ENCODE results near the gene ZCCHC24.

Gene ZCCHC24

DNA sequence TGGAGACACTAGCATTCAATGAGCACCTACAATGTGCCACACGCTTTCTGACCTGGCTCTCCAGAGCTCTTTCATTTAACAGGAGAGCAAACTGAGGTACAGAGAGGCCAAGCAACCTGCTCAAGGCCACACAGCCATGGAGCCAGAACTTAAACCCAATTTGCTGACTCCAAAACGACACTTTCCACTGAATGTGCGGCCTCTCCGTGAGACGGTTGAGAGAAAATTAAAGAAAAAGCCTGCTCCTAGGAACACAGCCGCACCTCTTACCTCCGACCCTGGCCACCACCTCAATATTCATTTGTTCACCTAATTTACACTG lies 42.8 kb downstream of the ZCCHC24 start:
- 94% methylated on average over 7 of the region's 7 CpGs for WGBS
- H3K4ac ChIP-seq (ENCODE audit: low read depth in 1 of 2, low read length in 2 of 2), result peak overlapping the region; percentile 78 to 96
- H2AK5ac ChIP-seq (ENCODE audit: low read length, severe bottlenecking), result peak overlapping the region; percentile 67
- no peak overlapping the region for H3K4me3 ChIP-seq (ENCODE audit: insufficient read depth in 1 of 2, low read depth in 1 of 2, low read length in 2 of 2)
- H3K79me1 ChIP-seq (replicated peaks; ENCODE audit: low read length, poor library complexity, severe bottlenecking), result peaks cover 28% of the 10 kb centered on the region
- peak overlapping the region; percentile 71 for H4K8ac ChIP-seq (ENCODE audit: low read length)
- H2BK15ac ChIP-seq (ENCODE audit: low read depth, poor library complexity, severe bottlenecking), result peak overlapping the region; percentile 64
- H2BK5ac ChIP-seq (ENCODE audit: low read depth, low read length, poor library complexity, severe bottlenecking), result no peak overlapping the region
- peak overlapping the region; percentile 86 to 93 for H3K18ac ChIP-seq (ENCODE audit: low read depth in 1 of 2, low read length in 2 of 2)
- no peak overlapping the region for H3K4me2 ChIP-seq (ENCODE audit: low read length, poor library complexity, severe bottlenecking)
- no peak overlapping the region for H4K91ac ChIP-seq (ENCODE audit: low read length)
- H2BK12ac ChIP-seq (ENCODE audit: low read length in 2 of 2), result peak overlapping the region; percentile 73 to 88
- peak overlapping the region; percentile 81 for H3K9ac ChIP-seq (ENCODE audit: low read length)
- H3K23ac ChIP-seq (ENCODE audit: low read length in 2 of 2), result no peak overlapping the region
- no peak for DNase-seq
- peak overlapping the region; percentile 96 for H2BK120ac ChIP-seq (ENCODE audit: low read depth, low read length)
- H3K4me1 ChIP-seq (ENCODE audit: control insufficient read depth, insufficient read depth, low read depth, low read length), result peaks cover 92% of the 10 kb centered on the region
- no peaks in the 10 kb centered on the region for H3K9me3 ChIP-seq (ENCODE audit: control insufficient read depth, low read length)
- no peak overlapping the region for H2AFZ ChIP-seq (ENCODE audit: low read depth, low read length)
- H3K27me3 ChIP-seq (ENCODE audit: control insufficient read depth in 1 of 2, insufficient read depth in 1 of 2, low read length in 2 of 2), result no peaks in the 10 kb centered on the region
- H3K36me3 ChIP-seq (ENCODE audit: control insufficient read depth in 1 of 2, insufficient read depth in 2 of 2, low read depth in 1 of 2, low read length in 2 of 2), result peaks cover 33 to 34% of the 10 kb centered on the region in 2 experiments
- no peak overlapping the region for H3K14ac ChIP-seq (ENCODE audit: low read length in 2 of 2)
- H3K27ac ChIP-seq (ENCODE audit: low read length, poor library complexity, severe bottlenecking), result peak overlapping the region; percentile 23

GRCh38 chr10:79401015-79401921 lies 44.2 kb downstream of the ZCCHC24 start:
- Histone ChIP-seq H3K9me3 (ENCODE audit: control insufficient read depth, low read length) (no peaks in the 10 kb centered on the region), H3K27ac (ENCODE audit: low read length, poor library complexity, severe bottlenecking) (peak overlapping the region; percentile 99), H3K4me1 (ENCODE audit: control insufficient read depth, insufficient read depth, low read depth, low read length) (peaks cover 86% of the 10 kb centered on the region), H3K14ac (ENCODE audit: low read length in 2 of 2) (peak overlapping the region in 1 of 2 experiments; percentile 45), H2BK15ac (ENCODE audit: low read depth, poor library complexity, severe bottlenecking) (peak overlapping the region; percentile 55), H3K9ac (ENCODE audit: low read length) (peak overlapping the region; percentile 78), H3K23ac (ENCODE audit: low read length in 2 of 2) (peak overlapping the region in 1 of 2 experiments; percentile 16), H3K4ac (ENCODE audit: low read depth in 1 of 2, low read length in 2 of 2) (peak overlapping the region; percentile 54 to 90), H3K4me3 (ENCODE audit: insufficient read depth in 1 of 2, low read depth in 1 of 2, low read length in 2 of 2) (peak overlapping the region in 1 of 2 experiments; percentile 67), H3K36me3 (ENCODE audit: control insufficient read depth in 1 of 2, insufficient read depth in 2 of 2, low read depth in 1 of 2, low read length in 2 of 2) (peaks cover 25 to 27% of the 10 kb centered on the region in 2 experiments), H3K4me2 (ENCODE audit: low read length, poor library complexity, severe bottlenecking) (no peak overlapping the region), H3K18ac (ENCODE audit: low read depth in 1 of 2, low read length in 2 of 2) (peak overlapping the region; percentile 56 to 67), H2AK5ac (ENCODE audit: low read length, severe bottlenecking) (peak overlapping the region; percentile 32), H4K91ac (ENCODE audit: low read length) (peak overlapping the region; percentile 91), H2AFZ (ENCODE audit: low read depth, low read length) (no peak overlapping the region), H2BK5ac (ENCODE audit: low read depth, low read length, poor library complexity, severe bottlenecking) (no peak overlapping the region), H3K27me3 (ENCODE audit: control insufficient read depth in 1 of 2, insufficient read depth in 1 of 2, low read length in 2 of 2) (no peaks in the 10 kb centered on the region), H3K79me1 (replicated peaks; ENCODE audit: low read length, poor library complexity, severe bottlenecking) (peaks cover 25% of the 10 kb centered on the region), H2BK120ac (ENCODE audit: low read depth, low read length) (peak overlapping the region; percentile 54), H2BK12ac (ENCODE audit: low read length in 2 of 2) (peak overlapping the region; percentile 76 to 79), H4K8ac (ENCODE audit: low read length) (peak overlapping the region; percentile 71)
- WGBS, result 71% methylated on average over 23 of the region's 23 CpGs
- DNase-seq, result peak; percentile 63

- H4K91ac ChIP-seq (ENCODE audit: low read length), result peak overlapping the region; percentile 1
- peak overlapping the region; percentile 99 for H3K27ac ChIP-seq (ENCODE audit: low read length, poor library complexity, severe bottlenecking)
- H3K23ac ChIP-seq (ENCODE audit: low read length in 2 of 2), result peak overlapping the region in 1 of 2 experiments; percentile 27
- no peak overlapping the region for H2BK5ac ChIP-seq (ENCODE audit: low read depth, low read length, poor library complexity, severe bottlenecking)
- H4K8ac ChIP-seq (ENCODE audit: low read length), result peak overlapping the region; percentile 50
- H3K4me1 ChIP-seq (ENCODE audit: control insufficient read depth, insufficient read depth, low read depth, low read length), result peaks cover 78% of the 10 kb centered on the region
- H3K4ac ChIP-seq (ENCODE audit: low read depth in 1 of 2, low read length in 2 of 2), result peak overlapping the region; percentile 54 to 90
- DNase-seq, result peak; percentile 42
- H2AFZ ChIP-seq (ENCODE audit: low read depth, low read length), result no peak overlapping the region
- no peaks in the 10 kb centered on the region for H3K27me3 ChIP-seq (ENCODE audit: control insufficient read depth in 1 of 2, insufficient read depth in 1 of 2, low read length in 2 of 2)
- H3K4me3 ChIP-seq (ENCODE audit: insufficient read depth in 1 of 2, low read depth in 1 of 2, low read length in 2 of 2), result peak overlapping the region in 1 of 2 experiments; percentile 67
- no peaks in the 10 kb centered on the region for H3K9me3 ChIP-seq (ENCODE audit: control insufficient read depth, low read length)
- peaks cover 22% of the 10 kb centered on the region for H3K79me1 ChIP-seq (replicated peaks; ENCODE audit: low read length, poor library complexity, severe bottlenecking)
- 76% methylated on average over 11 of the region's 11 CpGs for WGBS
- peak overlapping the region; percentile 56 to 86 for H3K18ac ChIP-seq (ENCODE audit: low read depth in 1 of 2, low read length in 2 of 2)
- H2BK120ac ChIP-seq (ENCODE audit: low read depth, low read length), result peak overlapping the region; percentile 54
- H3K36me3 ChIP-seq (ENCODE audit: control insufficient read depth in 1 of 2, insufficient read depth in 2 of 2, low read depth in 1 of 2, low read length in 2 of 2), result peaks cover 25 to 27% of the 10 kb centered on the region in 2 experiments
- peak overlapping the region; percentile 44 for H2BK15ac ChIP-seq (ENCODE audit: low read depth, poor library complexity, severe bottlenecking)
- H3K4me2 ChIP-seq (ENCODE audit: low read length, poor library complexity, severe bottlenecking), result no peak overlapping the region
- peak overlapping the region in 1 of 2 experiments; percentile 31 for H3K14ac ChIP-seq (ENCODE audit: low read length in 2 of 2)
- peak overlapping the region; percentile 76 to 79 for H2BK12ac ChIP-seq (ENCODE audit: low read length in 2 of 2)
- peak overlapping the region; percentile 78 for H3K9ac ChIP-seq (ENCODE audit: low read length)
- peak overlapping the region; percentile 34 for H2AK5ac ChIP-seq (ENCODE audit: low read length, severe bottlenecking)
These were observed 45.0 kb downstream of the ZCCHC24 start for GRCh38 chr10:79400146-79401004.
